Type B pancreatic cell (in vitro differentiated cells): ENCODE measurements around the gene CD207. TPM values are rescaled to one million over a fixed set of nuclear protein-coding genes. Genes with fewer than 3 reads are reported as not detected.

Experiments used
- DNase-seq: peaks from one replicate; pipeline ENCODE4 v3.0.0; 2021; ENCODE audit warnings: mixed read lengths; ENCODE audit not compliant: unreplicated experiment; ENCODE audit errors: extremely low spot score
- H3K27ac Mint-ChIP-seq: 2 replicates; pipeline ENCODE4 v1.8.0; 2021; ENCODE audit warnings: mild to moderate bottlenecking, mixed read lengths
- H3K27me3 Mint-ChIP-seq: 2 replicates; pipeline ENCODE4 v1.8.0; 2021; ENCODE audit warnings: mixed read lengths
- H3K36me3 Mint-ChIP-seq: 2 replicates; pipeline ENCODE4 v1.8.0; 2021; ENCODE audit warnings: mixed read lengths
- H3K4me1 Mint-ChIP-seq: one replicate; pipeline ENCODE4 v1.8.0; 2021; ENCODE audit warnings: mixed read lengths; ENCODE audit not compliant: unreplicated experiment
- H3K4me3 Mint-ChIP-seq: 2 replicates; pipeline ENCODE4 v1.8.0; 2021; ENCODE audit warnings: mild to moderate bottlenecking, mixed read lengths
- H3K9me3 Mint-ChIP-seq: 2 replicates; pipeline ENCODE4 v1.8.0; 2021; ENCODE audit warnings: mixed read lengths
- total RNA-seq: library from RNA; stranded (reverse); gene quantifications from 2 replicates; pipeline ENCODE4 v1.2.1, GENCODE V29; 2021; ENCODE audit warnings: low replicate concordance
- TF ChIP-seq, protein P1 (sequence below): fragments of 200-600 bp; sonication (generic); conservative IDR thresholded peaks from 2 replicates; pipeline ENCODE4 v1.5.0; 2021; ENCODE audit warnings: antibody characterized with exemption, mild to moderate bottlenecking

The CD207 gene
- total RNA-seq, 1 donor from 2014 or later: not detected

DNA sequence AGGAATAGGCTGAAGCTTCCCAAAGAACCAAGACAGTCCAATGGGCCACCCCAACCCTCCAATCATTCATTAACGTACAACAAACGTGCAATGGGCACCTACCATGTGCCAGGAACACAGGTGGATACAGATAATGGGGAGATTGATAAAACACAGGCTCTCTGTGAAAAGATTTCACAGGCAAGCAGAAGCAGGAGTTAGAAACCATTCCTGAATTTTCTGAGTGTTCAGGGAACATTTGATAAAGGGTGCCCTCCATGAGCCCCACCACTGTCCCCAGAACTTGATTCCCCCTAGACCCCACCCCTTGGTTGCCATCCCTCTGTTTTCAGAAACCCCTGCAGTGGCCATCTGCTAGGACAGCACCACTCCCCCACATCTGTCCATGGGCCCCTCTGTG lies 1.5 kb downstream of the CD207 start:
- no peaks in the 10 kb centered on the region for H3K9me3 Mint-ChIP-seq
- H3K27ac Mint-ChIP-seq: no peak overlapping the region
- no peak for DNase-seq
- H3K4me1 Mint-ChIP-seq: no peaks in the 10 kb centered on the region
- H3K36me3 Mint-ChIP-seq: no peaks in the 10 kb centered on the region
- H3K27me3 Mint-ChIP-seq: peaks cover 66% of the 10 kb centered on the region
- H3K4me3 Mint-ChIP-seq: no peak overlapping the region
- TF ChIP-seq, protein P1, sequence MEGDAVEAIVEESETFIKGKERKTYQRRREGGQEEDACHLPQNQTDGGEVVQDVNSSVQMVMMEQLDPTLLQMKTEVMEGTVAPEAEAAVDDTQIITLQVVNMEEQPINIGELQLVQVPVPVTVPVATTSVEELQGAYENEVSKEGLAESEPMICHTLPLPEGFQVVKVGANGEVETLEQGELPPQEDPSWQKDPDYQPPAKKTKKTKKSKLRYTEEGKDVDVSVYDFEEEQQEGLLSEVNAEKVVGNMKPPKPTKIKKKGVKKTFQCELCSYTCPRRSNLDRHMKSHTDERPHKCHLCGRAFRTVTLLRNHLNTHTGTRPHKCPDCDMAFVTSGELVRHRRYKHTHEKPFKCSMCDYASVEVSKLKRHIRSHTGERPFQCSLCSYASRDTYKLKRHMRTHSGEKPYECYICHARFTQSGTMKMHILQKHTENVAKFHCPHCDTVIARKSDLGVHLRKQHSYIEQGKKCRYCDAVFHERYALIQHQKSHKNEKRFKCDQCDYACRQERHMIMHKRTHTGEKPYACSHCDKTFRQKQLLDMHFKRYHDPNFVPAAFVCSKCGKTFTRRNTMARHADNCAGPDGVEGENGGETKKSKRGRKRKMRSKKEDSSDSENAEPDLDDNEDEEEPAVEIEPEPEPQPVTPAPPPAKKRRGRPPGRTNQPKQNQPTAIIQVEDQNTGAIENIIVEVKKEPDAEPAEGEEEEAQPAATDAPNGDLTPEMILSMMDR: no peak

GRCh38 chr2:70833246-70833645 lies 2.4 kb downstream of the CD207 start:
- no peak overlapping the region for H3K4me3 Mint-ChIP-seq
- H3K4me1 Mint-ChIP-seq: no peaks in the 10 kb centered on the region

GRCh38 chr2:70832386-70832785 lies 3.2 kb downstream of the CD207 start:
- Mint-ChIP-seq H3K27me3 (peaks cover 65% of the 10 kb centered on the region), H3K27ac (no peak overlapping the region), H3K4me1 (no peaks in the 10 kb centered on the region), H3K9me3 (no peaks in the 10 kb centered on the region), H3K36me3 (no peaks in the 10 kb centered on the region), H3K4me3 (no peak overlapping the region)
- TF ChIP-seq, protein P1: no peak
- DNase-seq: no peak

More at GRCh38 chr2:70833246-70833645, 2.4 kb downstream of the CD207 start:
- peaks cover 65% of the 10 kb centered on the region for H3K27me3 Mint-ChIP-seq
- no peaks in the 10 kb centered on the region for H3K9me3 Mint-ChIP-seq
- H3K36me3 Mint-ChIP-seq: no peaks in the 10 kb centered on the region
- TF ChIP-seq, protein P1: no peak
- DNase-seq: no peak
- H3K27ac Mint-ChIP-seq: no peak overlapping the region

GRCh38 chr2:70831861-70832260 lies 3.8 kb downstream of the CD207 start:
- H3K36me3 Mint-ChIP-seq: no peaks in the 10 kb centered on the region
- H3K4me3 Mint-ChIP-seq: no peak overlapping the region
- DNase-seq: no peak
- no peaks in the 10 kb centered on the region for H3K4me1 Mint-ChIP-seq
- peaks cover 63% of the 10 kb centered on the region for H3K27me3 Mint-ChIP-seq
- H3K27ac Mint-ChIP-seq: no peak overlapping the region
- TF ChIP-seq, protein P1: no peak
- H3K9me3 Mint-ChIP-seq: no peaks in the 10 kb centered on the region

GRCh38 chr2:70830366-70830765 lies 5.2 kb downstream of the CD207 start:
- Mint-ChIP-seq H3K4me3 (no peak overlapping the region), H3K27me3 (peaks cover 54% of the 10 kb centered on the region), H3K9me3 (no peaks in the 10 kb centered on the region), H3K36me3 (no peaks in the 10 kb centered on the region), H3K27ac (no peak overlapping the region), H3K4me1 (no peaks in the 10 kb centered on the region)
- TF ChIP-seq, protein P1: no peak
- no peak for DNase-seq

DNA sequence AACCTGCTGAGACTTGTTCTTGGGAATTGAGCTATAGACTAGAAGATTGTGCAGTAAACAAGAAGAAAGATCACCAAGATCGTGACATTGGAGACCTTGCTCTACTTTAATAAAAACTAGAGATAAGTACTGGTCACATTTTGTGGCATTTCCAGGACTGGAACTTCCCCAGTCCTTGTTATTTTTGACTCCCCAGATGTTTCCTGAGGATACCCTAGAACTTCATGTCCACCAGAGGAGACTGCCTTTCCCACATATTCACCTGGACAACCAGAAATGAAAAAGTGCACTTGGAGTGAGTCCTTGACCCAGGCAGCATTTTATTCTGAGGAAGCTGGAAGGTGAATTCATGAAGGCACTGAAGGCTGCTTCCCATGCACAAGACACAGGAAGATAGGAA lies 5.7 kb downstream of the CD207 start:
- Mint-ChIP-seq H3K36me3 (no peaks in the 10 kb centered on the region), H3K4me3 (no peak overlapping the region), H3K27me3 (peaks cover 52% of the 10 kb centered on the region), H3K9me3 (no peaks in the 10 kb centered on the region), H3K4me1 (no peaks in the 10 kb centered on the region), H3K27ac (no peak overlapping the region)
- TF ChIP-seq, protein P1: no peak
- no peak for DNase-seq
